ENCODE results near the gene TXNDC15.

The TXNDC15 gene

DNA sequence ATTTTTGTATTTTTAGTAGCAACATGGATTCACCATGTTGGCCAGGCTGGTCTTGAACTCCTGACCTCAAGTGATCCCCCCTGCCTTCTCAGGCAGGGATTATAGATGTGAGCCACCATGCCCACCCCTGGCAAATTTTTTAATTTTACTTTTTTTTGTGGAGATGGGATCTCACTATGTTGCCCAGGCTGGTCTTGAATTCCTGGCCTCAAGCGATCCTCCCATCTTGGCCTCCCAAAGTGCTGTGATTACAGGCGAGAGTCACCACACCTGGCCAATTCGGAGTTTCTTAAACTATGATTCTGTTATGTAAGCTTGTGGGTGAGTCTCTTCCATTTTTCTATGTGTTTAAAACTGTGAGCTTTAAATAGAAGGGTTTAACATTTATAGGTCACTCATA is 58.3 kb downstream of the TXNDC15 start:
- no peaks in the 10 kb centered on the region for H3K9me2 ChIP-seq (replicated peaks; ENCODE audit: control insufficient read depth, low read length)
- no peaks in the 10 kb centered on the region for H4K20me1 ChIP-seq (ENCODE audit: control insufficient read depth, insufficient read depth, low read depth, low read length)
- no peaks in the 10 kb centered on the region for H3K4me1 ChIP-seq (ENCODE audit: control insufficient read depth, low read length)
- H3K79me2 ChIP-seq (ENCODE audit: control insufficient read depth, low read length) = no peaks in the 10 kb centered on the region
- H3F3A ChIP-seq (ENCODE audit: control insufficient read depth, insufficient read depth) = no peaks in the 10 kb centered on the region
- no peaks in the 10 kb centered on the region for H3K9me3 ChIP-seq (ENCODE audit: control insufficient read depth, insufficient read depth, low read length)
- TF ChIP-seq, protein P1, sequence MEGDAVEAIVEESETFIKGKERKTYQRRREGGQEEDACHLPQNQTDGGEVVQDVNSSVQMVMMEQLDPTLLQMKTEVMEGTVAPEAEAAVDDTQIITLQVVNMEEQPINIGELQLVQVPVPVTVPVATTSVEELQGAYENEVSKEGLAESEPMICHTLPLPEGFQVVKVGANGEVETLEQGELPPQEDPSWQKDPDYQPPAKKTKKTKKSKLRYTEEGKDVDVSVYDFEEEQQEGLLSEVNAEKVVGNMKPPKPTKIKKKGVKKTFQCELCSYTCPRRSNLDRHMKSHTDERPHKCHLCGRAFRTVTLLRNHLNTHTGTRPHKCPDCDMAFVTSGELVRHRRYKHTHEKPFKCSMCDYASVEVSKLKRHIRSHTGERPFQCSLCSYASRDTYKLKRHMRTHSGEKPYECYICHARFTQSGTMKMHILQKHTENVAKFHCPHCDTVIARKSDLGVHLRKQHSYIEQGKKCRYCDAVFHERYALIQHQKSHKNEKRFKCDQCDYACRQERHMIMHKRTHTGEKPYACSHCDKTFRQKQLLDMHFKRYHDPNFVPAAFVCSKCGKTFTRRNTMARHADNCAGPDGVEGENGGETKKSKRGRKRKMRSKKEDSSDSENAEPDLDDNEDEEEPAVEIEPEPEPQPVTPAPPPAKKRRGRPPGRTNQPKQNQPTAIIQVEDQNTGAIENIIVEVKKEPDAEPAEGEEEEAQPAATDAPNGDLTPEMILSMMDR (IDR thresholded peaks at IDR 0.05; ENCODE audit: low read depth, low read length, poor library complexity, severe bottlenecking) = no peak
- TF ChIP-seq EZH2phosphoT487 (IDR thresholded peaks at IDR 0.05; ENCODE audit: borderline replicate concordance, low read length) = no peak
- no peaks in the 10 kb centered on the region for H3K27me3 ChIP-seq (ENCODE audit: control insufficient read depth, low read length)
- no peak overlapping the region for H3K4me3 ChIP-seq (ENCODE audit: low read length)
- H3K36me3 ChIP-seq (ENCODE audit: control insufficient read depth, low read length) = peaks cover 54% of the 10 kb centered on the region
- no peak overlapping the region for H3K27ac ChIP-seq (ENCODE audit: low read depth, low read length)
- H3K4me2 ChIP-seq (ENCODE audit: low read length) = no peak overlapping the region

DNA sequence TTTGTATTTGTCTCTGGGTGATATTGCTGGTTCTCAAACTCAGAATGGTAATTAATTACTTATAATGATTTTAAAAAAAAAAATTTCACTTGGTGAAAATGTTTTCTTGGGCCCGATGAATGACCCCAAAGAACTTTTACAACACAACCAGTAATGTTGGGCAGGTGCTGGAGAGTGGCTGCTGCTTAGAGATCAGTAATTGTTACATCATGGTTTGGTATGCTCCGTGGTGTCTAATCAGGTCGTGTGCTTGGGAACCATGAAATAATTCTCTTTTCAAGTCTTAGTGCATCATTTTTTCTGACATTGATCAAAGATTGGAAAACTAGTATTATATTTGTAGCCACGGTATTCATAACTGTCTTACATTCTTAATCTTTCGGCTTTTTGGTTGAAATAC is 60.0 kb downstream of the TXNDC15 start:
- no peak overlapping the region for H3K4me3 ChIP-seq (ENCODE audit: low read length)
- no peak overlapping the region for H3K4me2 ChIP-seq (ENCODE audit: low read length)
- H3K9me3 ChIP-seq (ENCODE audit: control insufficient read depth, insufficient read depth, low read length) = no peaks in the 10 kb centered on the region
- H3F3A ChIP-seq (ENCODE audit: control insufficient read depth, insufficient read depth) = no peaks in the 10 kb centered on the region
- no peaks in the 10 kb centered on the region for H4K20me1 ChIP-seq (ENCODE audit: control insufficient read depth, insufficient read depth, low read depth, low read length)
- H3K79me2 ChIP-seq (ENCODE audit: control insufficient read depth, low read length) = no peaks in the 10 kb centered on the region
- H3K4me1 ChIP-seq (ENCODE audit: control insufficient read depth, low read length) = no peaks in the 10 kb centered on the region
- H3K36me3 ChIP-seq (ENCODE audit: control insufficient read depth, low read length) = peaks cover 58% of the 10 kb centered on the region
- TF ChIP-seq, protein P1 (IDR thresholded peaks at IDR 0.05; ENCODE audit: low read depth, low read length, poor library complexity, severe bottlenecking) = no peak
- no peak for TF ChIP-seq EZH2phosphoT487 (IDR thresholded peaks at IDR 0.05; ENCODE audit: borderline replicate concordance, low read length)
- no peaks in the 10 kb centered on the region for H3K9me2 ChIP-seq (replicated peaks; ENCODE audit: control insufficient read depth, low read length)
- H3K27me3 ChIP-seq (ENCODE audit: control insufficient read depth, low read length) = no peaks in the 10 kb centered on the region
- H3K27ac ChIP-seq (ENCODE audit: low read depth, low read length) = no peak overlapping the region

GRCh38 chr5:134935711-134936602 is 61.8 kb downstream of the TXNDC15 start:
- no peak overlapping the region for H3K4me3 ChIP-seq (ENCODE audit: low read length)
- TF ChIP-seq, protein P1 (IDR thresholded peaks at IDR 0.05; ENCODE audit: low read depth, low read length, poor library complexity, severe bottlenecking) = no peak
- no peak for TF ChIP-seq EZH2phosphoT487 (IDR thresholded peaks at IDR 0.05; ENCODE audit: borderline replicate concordance, low read length)
- H3K9me3 ChIP-seq (ENCODE audit: control insufficient read depth, insufficient read depth, low read length) = no peaks in the 10 kb centered on the region
- H3K4me1 ChIP-seq (ENCODE audit: control insufficient read depth, low read length) = no peaks in the 10 kb centered on the region
- H3K4me2 ChIP-seq (ENCODE audit: low read length) = no peak overlapping the region
- H3K36me3 ChIP-seq (ENCODE audit: control insufficient read depth, low read length) = peaks cover 48% of the 10 kb centered on the region
- no peaks in the 10 kb centered on the region for H3K27me3 ChIP-seq (ENCODE audit: control insufficient read depth, low read length)
- H3K79me2 ChIP-seq (ENCODE audit: control insufficient read depth, low read length) = no peaks in the 10 kb centered on the region
- H4K20me1 ChIP-seq (ENCODE audit: control insufficient read depth, insufficient read depth, low read depth, low read length) = no peaks in the 10 kb centered on the region
- H3K27ac ChIP-seq (ENCODE audit: low read depth, low read length) = no peak overlapping the region
- H3K9me2 ChIP-seq (replicated peaks; ENCODE audit: control insufficient read depth, low read length) = no peaks in the 10 kb centered on the region
- H3F3A ChIP-seq (ENCODE audit: control insufficient read depth, insufficient read depth) = no peaks in the 10 kb centered on the region
